GM19023 (cell line): ENCODE measurements around the gene SYCE1L.
A peak's percentile ranks its signal among the peaks of the same experiment; 100 is the strongest.

Experiments
- ATAC-seq: cut with Tn5 transposase; IDR thresholded peaks from one replicate; pipeline ENCODE4 v1.9.1; 2021; ENCODE audit warnings: mild to moderate bottlenecking, moderate library complexity; ENCODE audit not compliant: unreplicated experiment

Gene SYCE1L

DNA sequence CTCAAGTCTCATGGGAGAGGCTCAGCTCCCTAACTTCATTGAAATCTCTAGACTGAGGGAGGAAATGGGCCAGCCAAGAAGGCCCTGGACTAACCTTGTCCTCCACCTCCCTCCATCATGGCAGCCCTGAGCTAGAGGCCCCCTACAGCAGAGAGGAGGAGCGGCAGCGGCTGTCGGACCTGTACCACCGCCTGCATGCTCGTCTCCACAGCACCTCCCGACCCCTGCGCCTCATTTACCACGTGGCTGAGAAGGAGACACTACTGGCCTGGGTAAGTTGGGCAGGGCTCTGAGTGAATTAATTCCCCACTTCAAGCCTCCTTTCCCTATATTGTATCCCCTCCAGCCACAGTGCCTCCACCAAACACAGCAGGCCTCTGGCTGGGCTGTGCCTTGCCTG is 3.8 kb upstream of the SYCE1L start:
- ATAC-seq: no peak

DNA sequence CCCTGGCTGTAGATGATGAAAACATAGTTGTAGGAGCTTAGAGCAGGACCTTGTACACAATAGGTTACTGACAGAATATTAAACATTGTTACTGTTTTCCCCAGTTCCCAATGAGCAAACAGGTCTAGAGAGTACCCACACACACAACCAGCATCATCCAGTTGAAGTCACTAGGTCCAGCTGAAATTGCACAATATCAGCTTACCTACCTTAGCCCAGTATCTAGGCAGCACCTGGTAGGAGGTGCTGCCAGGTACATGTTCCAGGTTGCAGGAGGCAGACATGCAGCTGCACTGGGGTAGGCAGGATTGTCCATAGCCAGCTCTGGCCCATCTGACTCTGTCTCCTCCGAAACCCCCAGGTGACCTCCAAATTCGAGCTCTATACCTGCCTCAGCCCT is 1.5 kb upstream of the SYCE1L start:
- no peak for ATAC-seq

GRCh38 chr16:77206533-77206932 is 7.3 kb downstream of the SYCE1L start:
- no peak for ATAC-seq

DNA sequence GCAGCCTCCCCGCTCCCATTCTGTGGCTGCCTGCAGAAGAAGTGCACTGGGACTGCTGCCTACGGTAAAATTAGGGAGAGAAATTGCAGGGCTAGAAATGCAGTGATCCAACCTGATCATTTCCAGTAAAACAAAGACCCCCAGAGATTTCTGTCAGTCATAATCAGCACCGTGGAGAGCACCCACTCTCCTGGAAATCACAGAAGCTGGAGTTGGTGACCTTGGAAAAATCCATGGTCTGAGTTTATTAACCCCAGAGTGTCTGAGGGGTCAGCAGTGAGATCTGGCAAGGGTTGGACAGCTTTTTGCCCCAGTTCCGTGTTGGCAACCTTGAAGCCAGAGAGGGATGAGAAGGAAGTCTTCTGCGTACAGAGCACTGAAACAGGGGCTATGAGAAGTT is 7.8 kb downstream of the SYCE1L start:
- ATAC-seq: no peak

DNA sequence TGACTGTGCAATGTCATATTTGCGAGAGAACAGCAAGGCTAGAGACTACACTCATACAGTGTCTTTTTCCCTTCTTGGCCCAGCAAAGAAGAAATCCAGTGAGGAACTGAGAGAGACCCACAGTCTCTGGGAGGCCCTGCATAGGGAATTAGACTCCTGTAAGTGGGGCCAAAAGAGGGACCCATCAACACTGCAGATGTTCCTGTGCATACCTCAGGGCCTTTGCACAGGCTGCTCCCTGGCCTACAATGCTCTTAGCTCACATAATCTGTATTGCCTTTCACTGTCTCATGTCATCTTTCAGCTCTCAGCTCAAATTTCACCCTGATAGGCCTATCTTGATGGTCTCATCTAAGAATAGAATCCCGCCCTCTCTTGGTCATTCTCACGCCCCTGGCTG is 9.2 kb downstream of the SYCE1L start:
- ATAC-seq: no peak

- peak; percentile 56 for ATAC-seq
Observed at GRCh38 chr16:77211880-77212740, 12.9 kb downstream of the SYCE1L start.

- peak; percentile 81 for ATAC-seq
Observed at GRCh38 chr16:77212741-77213541, 13.7 kb downstream of the SYCE1L start.

DNA sequence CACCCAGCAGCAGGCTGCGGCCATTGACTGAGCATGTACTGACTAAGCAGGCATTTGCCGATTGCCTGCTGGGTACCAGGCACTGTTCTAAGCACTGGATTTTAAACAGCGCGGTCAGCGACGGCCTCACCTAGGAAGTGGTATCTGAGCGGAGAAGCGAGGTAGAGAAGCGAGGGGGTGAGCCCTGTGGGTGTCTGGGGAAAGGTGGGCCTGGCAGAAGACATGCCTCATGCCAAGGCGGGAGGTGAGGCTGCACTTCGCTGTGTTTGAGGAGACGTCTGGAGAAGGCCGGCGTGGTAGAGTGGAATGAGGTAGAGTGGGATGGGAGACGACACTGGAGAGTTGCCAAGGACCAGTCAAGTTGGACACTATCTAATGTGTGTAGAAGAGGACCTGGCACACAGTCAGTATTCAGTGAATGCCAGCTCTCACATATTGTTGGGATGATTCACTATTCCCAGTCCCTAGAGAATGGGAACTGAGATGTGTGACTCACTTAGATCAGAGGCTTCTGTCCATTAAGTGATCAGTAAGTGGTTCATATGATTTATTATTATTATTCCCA is 14.4 kb downstream of the SYCE1L start:
- no peak for ATAC-seq

DNA sequence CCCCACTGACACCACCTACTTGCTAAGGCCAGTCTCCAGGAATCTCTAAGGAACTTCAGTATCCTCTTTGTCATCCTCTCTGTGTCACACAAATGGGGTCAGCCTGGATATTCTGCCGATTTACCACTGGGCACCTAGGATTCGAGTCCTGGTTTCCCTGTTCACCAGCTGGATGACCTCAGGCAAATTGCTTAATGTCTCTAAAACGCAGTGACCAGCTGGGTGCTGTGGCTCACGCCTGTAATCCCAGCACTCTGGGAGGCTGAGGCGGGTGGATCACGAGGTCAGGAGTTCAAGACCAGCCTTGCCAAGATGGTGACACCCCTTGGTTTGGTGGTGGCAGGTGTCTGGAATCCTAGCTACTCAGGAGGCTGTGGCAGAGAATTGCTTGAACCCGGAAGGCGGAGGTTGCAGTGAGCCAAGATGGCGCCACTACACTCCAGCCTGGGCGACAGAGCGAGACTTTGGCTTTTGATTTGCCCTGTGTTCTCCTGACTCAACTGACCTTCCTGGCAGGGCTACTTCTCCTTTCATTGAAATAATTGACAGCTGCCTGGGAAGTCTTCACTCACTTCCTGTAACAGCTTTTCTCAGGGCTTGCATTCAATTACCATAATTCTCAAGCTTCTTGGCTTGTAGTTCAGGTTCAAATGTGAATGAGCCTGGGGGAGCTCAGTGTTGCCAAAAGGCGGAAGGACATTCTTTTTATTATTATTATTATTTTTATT is 15.4 kb downstream of the SYCE1L start:
- ATAC-seq: no peak

GRCh38 chr16:77219437-77219836 is 20.2 kb downstream of the SYCE1L start:
- no peak for ATAC-seq

DNA sequence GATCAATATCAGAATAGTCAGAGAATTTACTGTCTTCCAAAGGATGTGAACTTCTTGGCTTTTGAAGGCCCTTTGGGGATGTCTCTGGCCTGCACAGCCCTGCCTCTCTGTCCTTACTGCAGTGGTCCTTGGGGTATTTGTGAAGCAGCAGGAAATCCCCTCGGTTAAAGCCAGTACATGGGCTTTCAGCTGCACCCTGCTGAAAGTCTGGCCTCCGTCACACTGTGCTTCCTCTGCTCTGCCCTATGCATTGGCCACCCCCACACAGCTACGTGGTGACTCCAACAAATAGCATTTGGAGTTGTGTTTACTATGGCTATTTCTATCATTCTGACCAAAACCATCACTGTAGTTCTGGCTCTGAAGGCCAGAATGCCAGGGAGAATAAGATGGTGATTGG is 21.2 kb downstream of the SYCE1L start:
- peak; percentile 78 for ATAC-seq

DNA sequence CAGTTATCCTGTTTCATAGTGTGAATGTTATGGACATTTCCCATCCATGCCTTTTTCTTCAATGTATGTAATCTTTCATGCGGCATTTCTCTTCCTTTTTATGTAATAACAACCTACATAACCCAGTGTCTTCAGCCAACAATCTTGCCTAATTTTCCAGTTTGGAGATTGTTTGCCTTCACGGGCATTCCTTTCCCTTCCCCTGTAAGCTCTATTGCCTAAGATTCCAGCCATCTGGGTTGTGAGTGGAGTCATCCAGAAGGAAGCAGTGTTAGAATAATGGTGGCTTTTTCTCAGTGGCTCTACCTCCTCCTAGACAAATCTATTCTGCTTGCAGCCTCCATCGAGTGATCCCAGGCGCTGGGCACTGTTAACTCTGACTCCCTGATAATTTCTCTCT is 22.3 kb downstream of the SYCE1L start:
- ATAC-seq: no peak

DNA sequence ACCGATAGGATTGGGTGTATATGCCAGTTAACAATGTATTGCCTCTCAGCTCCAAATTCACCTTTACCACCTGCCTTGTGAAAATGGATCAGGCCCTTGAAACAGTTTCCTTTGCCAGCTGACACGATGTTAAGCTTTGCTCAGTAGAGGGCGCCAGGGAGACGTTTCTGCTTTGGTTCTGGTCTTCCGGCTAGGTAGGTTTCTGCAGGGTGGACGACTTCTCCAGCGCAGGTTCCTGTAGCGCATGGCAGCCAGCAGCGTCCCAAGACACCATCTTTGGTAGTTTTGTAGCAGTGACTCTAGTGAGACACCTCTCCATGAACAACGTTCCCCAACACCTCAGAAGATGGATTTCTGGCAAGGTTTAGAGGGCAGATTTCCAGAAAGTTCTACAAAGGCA is 24.0 kb downstream of the SYCE1L start:
- ATAC-seq: no peak

DNA sequence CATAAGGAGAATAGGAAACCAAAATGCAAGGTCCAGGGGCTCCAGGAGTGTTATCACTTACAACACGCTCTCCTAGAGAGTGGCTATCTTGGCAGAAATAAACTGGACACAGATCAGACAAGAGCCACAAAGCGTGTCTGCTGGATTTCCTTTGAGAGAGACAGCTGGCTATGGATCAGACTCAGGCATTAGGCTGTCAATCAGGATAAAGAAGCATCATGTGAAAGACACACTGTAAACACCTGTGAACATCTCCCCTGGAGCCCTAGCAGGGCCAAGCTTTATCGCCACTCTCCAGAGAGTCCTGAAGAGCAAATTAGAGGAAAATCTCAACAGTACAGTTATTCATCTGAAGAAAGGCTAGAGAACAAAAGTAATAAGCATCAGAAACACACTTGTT is 26.0 kb downstream of the SYCE1L start:
- ATAC-seq: no peak

DNA sequence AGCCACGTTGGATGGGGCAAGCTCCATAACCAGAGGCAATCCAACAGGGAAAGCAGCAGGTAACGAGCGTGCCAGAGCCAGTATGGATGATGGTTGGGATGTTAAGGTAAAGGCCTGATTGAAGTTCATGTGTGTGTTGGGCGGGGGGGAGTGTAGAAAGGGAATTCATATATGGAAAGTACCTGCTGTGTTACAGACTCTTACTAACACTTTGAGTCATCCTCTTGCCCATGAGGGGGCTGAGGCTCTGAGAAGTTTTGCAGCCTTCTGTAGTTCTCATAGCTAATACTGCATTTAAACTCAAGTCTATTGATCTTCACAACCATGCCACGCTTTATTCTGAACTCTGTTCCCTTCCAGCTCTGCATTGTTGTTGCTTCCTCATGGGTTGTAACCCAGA is 28.5 kb downstream of the SYCE1L start:
- peak; percentile 85 for ATAC-seq

DNA sequence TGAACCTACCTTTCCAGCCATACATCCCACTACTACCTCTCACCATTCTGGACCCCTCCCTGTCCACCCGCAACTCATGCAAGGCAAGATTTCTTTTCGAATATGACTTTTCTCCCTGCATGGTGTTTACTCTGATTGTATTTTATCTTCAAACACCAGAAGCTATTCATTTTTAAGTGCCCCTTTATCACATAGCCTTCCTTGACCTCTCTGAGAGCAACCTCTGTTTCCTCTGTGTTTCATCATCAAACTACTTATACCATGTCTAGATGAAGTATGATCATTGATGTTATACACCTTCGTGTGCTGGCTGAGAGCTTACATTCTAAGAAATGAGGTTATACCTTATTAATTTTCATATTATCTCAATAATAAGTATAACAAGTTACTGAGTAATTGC is 31.8 kb downstream of the SYCE1L start:
- no peak for ATAC-seq

- no peak for ATAC-seq
Observed at GRCh38 chr16:77233799-77234519, 34.8 kb downstream of the SYCE1L start.

DNA sequence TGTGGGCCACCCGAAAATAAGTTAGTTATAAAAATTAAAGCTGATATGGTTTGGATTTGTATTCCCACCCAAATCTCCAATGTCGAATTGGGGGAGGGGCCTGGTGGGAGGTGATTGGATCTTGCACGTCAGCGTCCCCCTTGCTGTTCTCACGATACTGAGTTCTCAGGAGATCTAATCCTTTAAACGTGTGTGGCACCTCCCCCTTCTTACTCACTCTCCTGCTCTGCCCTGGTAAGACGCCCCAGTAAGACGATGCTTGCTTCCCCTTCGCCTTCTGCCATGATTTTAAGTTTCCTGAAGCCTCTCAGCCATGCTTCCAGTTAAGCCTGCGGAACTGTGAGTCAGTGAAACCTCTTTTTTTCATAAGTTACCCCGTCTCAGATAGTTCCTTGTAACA is 35.4 kb downstream of the SYCE1L start:
- ATAC-seq: no peak

GRCh38 chr16:77236063-77236511 is 36.9 kb downstream of the SYCE1L start:
- peak; percentile 99 for ATAC-seq

DNA sequence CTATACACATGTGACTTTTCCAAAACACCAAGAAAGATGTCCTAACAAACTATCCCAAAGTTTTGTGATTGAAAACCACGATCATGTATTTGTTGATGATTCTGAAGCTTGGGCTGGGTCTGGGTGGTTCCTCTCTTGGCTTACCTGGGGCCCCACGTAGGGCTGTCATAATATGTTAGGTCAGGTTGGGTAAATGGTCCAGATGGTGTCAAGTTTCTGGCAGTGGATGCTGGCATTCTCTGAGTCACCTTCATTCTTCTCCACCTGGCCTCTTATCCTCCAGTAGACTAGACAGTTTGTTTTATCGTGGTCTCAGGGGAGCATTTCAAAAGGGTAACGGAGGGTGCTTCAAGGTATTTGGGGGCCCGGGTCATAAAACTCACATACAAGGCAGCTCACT is 39.4 kb downstream of the SYCE1L start:
- no peak for ATAC-seq
